DMS153 treated with DMSO at 0.1 percent for 48 hours (cell line): Measurements from ENCODE around the gene FCN2.

Experiments used
- DNase-seq: peaks from one replicate; lab custom pipeline; 2025; ENCODE audit not compliant: unreplicated experiment; lab: John Stamatoyannopoulos, UW

FCN2 gene

DNA sequence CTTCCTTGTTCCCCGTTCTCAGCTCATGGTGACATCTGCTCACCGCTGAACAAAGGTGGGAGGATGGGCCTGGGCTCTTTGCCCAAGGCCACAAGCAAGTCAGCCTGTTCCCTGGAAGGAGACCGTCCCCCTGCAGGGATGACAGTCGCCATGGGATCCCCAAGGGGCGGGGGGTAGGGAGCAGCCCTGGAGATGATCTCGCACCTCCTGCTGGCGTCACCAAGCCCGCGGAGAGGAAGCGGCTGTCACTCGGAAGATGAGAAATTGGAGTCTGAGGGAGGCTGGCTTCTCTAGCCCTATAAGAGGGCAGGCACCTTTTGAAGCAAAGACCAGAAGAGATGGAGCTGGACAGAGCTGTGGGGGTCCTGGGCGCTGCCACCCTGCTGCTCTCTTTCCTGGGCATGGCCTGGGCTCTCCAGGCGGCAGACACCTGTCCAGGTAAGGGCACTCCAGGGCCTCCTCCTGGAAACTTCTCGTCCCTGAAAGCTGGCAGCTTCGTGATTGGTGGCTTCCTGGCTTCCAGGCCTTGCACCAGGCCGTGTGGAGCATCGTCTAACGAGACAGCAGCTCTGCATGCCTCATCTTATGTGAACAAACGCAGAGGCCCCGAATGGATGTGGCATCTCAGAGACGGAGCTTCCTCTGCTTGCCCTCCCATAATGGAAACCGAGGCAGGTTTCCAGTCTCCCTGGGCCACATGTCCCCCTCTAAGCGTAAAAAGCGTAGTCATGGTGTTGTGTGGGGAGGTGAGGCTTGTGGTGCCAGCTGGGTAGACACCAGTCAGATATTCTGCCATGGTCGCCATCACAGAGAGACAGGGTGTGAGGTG is at the start of gene FCN2:
FCN2 (plus strand) TSS at position 327 of the 829 bp plus-strand sequence; CDS start at position 339, 12 bp downstream.
- DNase-seq, result no peak

DNA sequence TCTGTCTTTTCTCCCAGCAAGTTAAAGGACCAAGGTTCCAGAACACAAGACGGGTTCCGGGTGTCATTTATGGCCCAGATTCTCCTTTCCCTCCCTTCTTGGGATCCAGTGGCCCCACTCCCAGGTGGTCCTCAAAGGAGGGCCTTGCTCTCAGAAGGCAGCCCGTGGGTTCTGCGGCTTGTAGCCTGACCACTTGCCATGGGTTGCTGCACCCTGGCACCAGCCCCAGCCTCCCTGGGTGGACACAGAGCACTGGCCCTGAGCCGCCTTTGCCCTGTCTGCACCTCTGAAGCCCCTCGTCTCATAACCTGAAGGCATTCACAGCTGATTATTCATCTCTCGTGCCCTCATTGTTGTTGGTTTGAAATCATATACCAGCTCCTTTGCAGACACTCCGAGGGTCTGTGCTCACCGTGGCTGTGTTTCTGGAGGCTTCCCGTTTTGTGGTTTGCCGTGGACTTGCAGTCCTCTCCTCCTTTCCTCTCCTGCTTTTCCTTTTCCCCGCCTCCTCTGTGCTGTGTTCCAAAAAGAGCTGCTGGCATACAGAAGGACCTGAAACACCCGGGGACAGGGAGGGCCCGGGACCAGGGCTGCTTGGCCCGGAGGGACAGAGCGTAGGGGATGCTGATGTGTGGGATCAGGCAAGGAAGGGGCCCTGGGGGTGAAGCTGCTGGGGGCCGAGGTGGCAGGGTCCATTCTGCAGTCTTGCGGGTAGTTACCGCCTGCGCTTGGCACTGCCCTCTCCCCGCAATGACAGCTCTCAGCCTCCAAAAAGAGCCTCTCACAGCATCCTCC is 49.5 kb upstream of the FCN2 start:
- no peak for DNase-seq

DNA sequence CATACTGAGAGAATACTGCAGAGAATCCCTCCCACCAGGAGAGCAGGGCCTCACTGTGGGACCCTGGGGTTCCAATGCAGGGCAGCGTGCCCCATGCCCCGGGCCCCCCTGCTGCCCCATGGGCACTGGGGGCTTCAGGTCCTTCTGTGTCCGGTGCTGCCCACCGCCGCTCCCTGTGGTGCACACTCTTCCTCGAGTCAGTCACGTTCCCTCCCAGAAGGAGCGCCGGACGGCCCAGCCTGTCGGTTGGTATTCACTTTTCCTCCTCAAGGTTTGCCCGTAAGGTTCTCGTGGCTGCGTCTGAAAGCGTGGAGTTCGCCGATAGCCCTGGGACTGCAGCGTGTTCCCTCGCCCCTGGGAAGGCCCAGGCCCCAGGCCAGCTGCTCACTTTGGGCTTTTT is 48.1 kb upstream of the FCN2 start:
- DNase-seq, result no peak

DNA sequence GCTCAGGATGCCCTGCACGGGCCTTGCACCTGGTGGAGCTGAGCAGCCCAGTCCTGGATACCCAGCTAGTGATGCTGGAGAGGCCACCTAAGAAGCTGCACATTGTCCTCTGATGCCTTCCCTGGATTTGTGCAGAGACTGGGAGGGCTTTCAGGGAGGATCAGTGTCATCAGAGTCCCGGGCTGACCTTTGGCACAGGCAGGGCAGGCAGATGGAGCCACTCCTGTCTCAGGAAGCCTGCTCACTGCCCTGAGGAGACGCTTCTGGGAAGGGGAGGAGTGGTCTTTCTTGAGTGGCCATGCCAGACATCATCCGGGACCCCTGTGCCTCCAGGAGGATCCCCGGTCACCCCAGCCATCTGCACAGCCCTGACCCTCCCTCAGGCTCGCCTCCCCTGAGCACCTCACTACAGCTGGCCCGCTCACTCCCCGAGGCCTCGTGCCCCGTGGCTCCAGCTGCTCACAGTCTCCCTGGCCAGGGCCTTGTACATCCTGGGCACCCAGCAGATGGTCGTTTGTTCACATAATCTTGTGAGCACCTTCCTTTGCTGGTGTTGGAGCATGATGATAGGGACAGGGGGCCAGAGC is 47.2 kb upstream of the FCN2 start:
- DNase-seq, result no peak

DNA sequence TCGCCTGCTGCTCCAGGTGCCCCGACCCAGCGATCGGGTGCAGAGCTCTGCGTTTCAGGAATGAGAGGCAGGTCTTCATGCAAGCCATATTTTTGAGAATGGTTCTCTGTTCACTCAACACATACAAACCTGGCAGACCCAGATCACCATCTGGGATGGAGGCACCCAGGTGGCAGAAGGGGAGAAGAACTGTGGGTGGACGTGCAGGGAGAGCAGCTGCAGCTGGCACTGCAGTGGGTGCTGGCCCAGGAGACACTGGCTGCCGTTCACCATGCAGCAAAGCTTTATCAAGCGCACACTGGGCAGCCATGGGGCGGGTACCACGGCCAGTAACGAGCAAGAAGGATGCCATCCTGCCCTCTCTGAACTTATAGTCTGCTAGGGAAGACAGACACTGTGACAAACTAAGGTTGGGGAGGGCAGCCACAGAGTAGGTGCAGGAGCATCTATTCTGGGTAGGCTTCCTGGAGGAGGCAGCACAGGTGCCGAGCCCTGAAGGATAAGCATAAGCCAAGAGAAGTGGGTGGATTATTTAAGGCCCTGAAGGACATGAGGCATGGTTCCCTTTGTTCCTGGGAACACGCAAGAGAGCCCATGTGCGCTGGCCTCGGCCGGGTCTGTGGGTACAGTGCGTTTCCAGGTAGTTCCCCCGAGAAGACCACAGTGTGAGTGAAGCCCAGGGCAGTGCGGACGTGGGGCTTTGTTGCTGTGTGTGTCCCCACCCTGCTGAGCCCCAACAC is 46.2 kb upstream of the FCN2 start:
- DNase-seq, result no peak

DNA sequence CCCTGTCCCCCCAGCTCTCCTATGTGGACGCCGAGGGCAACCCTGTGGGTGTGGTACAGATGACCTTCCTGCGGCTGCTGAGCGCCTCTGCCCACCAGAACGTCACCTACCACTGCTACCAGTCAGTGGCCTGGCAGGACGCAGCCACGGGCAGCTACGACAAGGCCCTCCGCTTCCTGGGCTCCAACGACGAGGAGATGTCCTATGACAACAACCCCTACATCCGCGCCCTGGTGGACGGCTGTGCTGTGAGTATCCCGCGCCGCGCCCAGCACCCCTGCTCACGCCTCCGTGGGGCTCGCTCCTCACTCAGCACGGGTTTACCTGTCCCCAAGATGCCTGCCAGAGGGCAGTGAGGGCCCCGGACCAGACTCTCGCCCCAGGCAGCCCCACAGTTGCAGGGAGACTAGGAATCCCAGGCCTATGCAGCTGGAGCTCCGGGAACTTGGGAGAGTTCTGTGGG is 45.6 kb upstream of the FCN2 start:
- no peak for DNase-seq

DNA sequence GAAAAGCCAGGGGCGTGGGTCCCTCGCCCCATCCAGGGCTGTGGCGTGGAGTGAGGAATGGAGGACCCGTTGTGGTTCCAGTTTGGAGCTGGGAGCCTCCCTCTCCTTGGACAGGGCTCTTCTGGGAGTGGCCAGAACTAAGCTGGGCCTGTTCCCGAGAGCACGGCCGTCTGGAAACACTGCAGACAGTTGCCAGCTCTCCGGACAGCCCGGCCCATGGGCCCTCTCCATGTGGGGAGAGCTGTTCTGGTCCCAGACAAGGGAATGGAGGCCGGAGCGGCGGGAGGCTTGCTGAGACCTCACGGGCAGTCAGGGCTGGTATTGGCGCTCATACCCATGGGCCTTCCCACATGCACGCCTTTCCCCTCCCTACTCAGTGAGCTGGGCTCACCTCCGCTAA is 45.2 kb upstream of the FCN2 start:
- DNase-seq, result no peak

DNA sequence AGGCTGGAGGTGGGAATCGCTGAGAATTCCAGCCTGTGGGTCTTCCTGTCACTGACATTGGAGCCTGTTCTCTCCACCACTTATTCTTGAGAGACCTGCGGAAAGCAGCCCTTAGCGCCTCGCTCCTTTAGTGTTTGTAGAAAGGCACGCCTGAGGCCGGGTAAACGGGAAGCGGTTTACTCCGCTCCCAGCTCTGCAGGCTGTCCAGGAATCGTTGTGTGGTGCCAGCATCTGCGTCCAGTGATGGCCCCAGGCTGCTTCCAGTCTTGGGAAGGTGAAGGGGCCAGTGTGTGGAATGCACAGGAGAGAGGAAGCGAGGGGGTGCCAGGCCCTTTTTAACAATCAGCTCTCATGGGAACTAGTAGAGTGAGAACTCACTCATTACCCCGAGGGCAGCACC is 44.6 kb upstream of the FCN2 start:
- no peak for DNase-seq

DNA sequence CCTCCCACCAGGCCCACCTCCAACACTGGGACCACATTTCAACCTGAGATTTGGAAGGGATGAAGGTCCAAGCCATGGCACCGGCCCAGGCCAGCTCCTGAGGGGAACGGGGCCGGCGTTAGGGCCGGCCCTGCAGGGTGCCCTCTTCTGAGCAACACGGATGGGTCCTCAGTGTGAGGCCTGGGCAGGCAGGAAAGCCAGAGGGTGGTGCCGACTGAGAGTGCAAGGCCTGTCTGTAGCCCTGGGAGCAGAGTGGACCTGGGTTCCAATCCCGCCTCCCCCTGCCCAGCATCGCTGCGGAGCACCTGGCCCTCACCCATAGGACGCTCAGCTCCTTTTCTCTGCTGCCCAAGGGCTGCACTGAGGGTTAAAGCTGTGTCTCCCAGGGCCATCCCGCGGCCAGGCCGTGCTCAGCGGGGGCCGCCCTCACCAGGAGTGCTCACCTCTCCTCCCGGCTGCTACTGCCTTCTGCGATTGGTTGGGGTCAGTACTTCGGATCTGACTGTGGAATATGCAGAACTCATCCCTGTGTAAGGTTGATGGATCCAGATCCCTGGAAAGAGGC is 44.1 kb upstream of the FCN2 start:
- DNase-seq, result no peak

DNA sequence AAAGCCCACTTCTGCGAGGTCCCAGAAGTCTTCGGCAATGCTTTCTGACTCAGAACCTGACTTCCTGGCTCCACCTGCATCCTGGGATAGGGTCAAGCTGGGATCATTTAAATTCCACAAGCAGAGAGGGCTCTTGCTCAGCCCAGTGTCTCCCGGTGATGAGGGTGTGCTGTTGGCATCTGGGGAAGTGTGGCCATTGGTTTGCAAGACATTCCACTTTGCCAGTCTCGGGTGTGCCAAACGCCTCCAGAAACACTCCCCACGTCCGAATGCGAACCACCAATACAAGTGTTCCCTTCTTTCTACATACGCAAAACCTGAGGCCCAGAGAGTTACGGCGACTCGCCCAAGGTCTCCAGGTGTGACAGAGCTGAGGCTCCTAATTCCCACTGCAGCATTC is 43.1 kb upstream of the FCN2 start:
- DNase-seq, result no peak

DNA sequence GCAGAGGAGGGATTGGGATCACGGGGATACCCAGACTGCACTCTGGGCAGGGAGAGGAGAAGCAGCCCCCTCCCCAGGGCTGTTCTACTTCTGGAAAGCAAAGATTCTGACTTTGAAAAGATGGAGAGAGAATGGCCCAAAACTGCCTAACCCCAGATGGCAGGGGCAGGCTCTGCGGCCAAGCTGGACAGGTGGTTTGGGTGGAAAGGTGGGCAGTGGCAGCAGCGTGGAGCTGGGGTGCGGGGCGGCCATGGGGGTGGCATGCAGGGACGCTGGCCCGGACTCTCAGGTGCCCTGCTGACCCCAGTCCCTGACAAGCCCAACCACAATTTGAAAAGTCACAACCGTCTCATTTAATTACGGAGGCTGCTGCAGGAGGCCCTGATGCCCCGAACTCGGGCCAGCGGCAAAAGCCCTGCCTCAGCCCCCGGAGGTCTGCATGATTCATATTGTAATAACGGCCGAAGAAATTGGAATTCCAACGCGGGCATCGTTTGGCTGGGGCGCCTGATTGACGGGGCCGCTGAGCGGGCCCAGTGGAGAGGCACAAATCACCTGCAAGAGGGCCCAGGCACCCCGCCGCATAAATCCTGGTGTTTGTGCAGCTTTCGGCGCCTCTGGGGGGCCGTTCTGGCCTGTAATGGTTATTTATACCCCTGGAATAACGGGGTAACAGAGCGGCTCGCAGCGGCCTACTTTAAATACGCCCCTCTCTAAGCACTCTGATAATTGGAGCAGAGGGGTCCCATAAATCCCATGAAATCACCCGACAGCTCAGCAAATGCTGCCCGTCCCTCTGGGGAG is 41.8 kb upstream of the FCN2 start:
- DNase-seq, result no peak

DNA sequence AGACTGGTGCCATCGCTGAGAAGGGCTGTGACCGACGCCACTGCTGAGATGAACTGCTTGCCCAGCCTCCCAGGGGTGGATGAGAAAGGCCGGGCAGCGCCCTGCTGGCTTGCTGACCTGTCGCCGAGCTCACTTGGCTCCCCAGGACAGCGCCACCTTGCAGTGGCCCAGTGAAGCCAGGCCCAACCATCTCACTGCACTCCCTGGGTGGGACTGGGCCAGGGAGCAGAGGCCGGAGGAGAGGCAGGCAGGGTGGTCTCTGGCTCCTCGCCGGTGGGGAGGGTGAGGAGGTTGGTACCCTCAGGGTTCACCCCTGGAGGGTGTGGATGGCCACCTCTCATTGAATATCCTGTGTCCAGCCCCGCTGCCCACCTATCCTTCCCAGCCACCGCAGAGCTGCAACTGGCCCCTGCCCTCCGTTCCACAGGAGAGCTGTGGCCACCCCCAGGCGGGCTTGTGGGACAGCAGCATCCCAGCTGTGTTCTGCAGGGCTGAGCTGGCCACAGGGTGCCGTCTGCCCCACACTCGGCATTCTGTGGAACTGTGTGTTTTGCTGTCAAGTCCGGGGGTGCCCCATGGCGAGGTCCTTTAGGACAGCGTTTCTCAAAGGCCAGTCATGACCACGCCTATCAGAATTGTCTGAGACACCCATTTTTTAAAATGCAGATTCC is 41.0 kb upstream of the FCN2 start:
- no peak for DNase-seq

DNA sequence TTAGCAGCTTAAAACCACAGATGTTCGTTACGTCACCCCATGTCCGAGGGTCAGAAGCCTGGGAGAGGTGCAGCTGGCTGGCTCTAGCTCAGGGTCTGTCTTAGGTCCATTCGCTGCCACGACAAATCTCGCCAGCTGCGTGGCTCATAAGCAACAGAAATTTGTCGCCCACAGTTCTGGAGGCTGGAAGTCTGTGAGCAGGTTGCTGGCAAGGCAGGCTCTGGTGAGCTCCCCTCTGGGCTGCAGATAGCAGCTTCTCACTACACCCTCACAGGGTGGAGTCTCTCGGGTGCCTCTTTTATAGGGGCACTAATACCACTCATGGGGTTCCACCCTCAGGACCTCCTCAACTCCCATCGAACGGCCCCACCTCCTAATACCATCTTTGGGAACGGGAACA is 40.1 kb upstream of the FCN2 start:
- DNase-seq, result no peak

DNA sequence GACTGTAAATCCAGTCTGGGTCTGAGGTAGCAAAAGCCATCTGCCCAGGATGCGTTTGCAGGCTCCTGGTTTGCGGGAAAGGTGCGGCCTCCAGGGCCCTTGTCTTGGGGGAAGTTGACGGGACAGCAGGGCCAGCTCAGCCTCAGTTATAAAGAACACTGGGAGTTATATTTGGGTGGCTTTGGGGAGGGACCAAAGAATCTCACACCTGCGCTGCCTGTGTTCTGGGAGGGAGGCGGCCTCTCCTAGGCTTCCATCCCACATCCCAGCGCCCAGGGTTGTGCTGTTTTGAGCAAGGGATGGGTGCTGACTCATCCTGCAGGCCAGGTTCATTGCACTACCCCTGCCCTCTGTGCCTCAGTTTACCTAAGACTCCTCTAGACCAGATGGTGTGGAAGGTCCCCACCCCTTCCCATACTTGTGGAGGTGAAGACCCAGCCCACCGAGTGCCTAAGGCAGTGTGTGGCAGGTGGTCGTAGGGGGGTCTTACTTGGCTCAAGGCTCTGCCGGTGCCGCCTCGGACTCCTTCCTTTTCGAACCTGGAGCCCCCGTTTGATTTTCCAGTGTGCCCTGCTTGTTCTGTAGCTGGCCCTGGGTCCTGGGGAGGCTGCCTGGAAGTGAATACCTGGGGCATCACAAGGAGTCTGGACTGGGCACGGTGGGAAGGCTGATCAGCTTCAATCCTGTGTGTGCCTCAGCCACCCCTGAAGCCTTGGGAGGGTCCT is 39.3 kb upstream of the FCN2 start:
- no peak for DNase-seq

DNA sequence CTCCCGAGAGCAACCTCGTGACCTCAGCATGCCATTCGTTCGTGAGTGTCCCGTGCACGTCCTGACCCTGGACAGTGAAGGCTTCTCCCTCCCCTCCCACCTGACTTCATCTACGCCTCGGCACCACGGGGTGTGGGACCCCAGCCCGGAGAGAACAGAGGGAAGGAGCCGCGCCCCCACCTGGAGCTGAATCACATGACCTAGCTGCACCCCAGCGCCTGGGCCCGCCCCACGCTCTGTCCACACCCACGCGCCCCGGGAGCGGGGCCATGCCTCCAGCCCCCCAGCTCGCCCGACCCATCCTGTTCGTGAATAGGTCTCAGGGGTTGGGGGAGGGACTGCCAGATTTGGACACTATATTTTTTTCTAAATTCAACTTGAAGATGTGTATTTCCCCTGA is 38.3 kb upstream of the FCN2 start:
- no peak for DNase-seq

DNA sequence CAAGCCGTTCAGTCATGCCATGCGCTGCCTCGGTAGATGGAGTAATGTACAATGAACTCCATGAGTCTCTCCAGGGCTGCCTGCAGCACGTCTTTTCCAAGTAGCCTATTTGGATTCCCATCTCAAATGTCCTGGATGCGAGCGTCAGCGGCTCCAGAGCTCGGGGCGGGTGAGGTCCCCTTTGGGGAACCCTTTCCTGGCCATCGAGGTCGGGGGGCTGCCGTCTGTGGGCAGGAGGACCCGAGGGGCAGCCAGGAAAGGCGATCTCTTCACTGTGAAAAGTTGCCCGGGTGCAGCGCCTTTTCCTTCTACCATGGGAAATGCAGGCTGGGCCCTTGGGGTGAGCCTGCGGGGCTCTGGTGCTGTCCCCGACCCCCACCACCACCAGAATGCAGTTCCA is 36.9 kb upstream of the FCN2 start:
- DNase-seq, result no peak

DNA sequence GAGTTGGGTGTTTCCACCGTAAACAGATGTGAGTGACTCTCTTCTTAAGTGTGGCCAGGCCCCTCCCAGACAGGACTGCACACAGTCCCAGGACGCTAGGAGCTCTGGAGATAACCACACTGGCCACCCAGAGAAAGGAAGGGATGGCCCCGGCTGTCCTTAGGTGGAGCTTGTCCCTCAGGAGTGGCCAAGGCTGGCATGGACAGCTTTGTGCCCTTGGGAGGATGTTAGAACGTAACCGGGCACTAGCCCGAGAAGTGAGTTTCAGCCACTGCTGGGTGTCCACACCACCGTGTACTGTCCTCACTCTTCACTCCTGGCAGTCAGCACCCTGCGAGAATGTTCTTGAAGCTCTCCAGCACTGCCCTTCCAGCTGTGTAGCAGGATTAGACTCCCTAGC is 35.8 kb upstream of the FCN2 start:
- DNase-seq, result no peak

DNA sequence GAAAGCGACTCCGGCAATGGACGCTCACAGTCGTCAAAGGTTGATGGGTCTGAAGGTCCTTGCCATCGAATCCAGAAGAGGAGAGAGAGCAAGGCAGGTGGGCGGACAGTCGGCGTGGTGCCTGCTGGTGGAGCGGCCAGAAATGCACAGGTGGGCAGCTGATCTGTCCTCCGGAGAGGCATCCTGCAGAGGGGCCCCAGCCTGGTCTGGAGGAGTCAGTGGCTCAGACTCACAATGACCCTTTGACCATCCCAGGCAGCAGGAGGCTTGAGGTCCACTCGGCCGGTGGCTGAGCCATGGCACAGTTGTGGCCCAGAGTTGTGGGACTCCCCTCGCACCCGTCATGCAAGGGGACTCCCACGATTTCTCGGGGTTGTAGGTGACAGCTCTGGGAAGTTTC is 34.4 kb upstream of the FCN2 start:
- DNase-seq, result no peak

DNA sequence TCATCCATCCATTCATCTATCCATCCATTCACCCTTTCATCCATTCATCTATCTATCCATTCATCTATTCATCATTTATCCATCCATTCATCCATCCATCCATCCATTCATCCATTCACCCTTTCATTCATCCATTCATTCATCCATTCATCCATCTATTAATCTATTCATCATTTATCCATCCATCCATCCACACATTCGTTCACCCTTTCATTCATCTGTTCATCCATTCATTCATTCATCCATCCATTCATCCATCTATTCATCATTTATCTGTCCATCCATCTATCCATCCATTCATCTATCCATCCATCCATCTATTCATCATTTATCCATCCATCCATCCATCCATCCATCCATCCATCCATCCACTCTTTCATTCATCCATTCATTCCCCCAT is 33.9 kb upstream of the FCN2 start:
- no peak for DNase-seq
